NCI-H2196 treated with DMSO at 0.1 percent for 48 hours (cell line): Measurements from ENCODE around the gene CDK19.

Experiments used
- DNase-seq: peaks from one replicate; lab custom pipeline; 2025; ENCODE audit not compliant: unreplicated experiment; lab: John Stamatoyannopoulos, UW

The CDK19 gene

GRCh38 chr6:110664933-110665332, 150.3 kb downstream of the CDK19 start:
- DNase-seq = no peak

- DNase-seq = no peak
Observed at GRCh38 chr6:110662490-110663211, 152.6 kb downstream of the CDK19 start.

GRCh38 chr6:110661414-110661813, 153.9 kb downstream of the CDK19 start:
- no peak for DNase-seq

GRCh38 chr6:110660066-110660655, 155.1 kb downstream of the CDK19 start:
- DNase-seq = no peak

GRCh38 chr6:110658631-110659211, 156.5 kb downstream of the CDK19 start:
- DNase-seq = no peak

GRCh38 chr6:110656492-110656891, 158.8 kb downstream of the CDK19 start:
- peak; percentile 51 for DNase-seq

- no peak for DNase-seq
Observed at GRCh38 chr6:110655821-110656220, 159.4 kb downstream of the CDK19 start.

- no peak for DNase-seq
Observed at GRCh38 chr6:110654096-110654820, 161.0 kb downstream of the CDK19 start.

GRCh38 chr6:110653381-110653780, 161.9 kb downstream of the CDK19 start:
- DNase-seq = no peak

GRCh38 chr6:110652520-110652919, 162.7 kb downstream of the CDK19 start:
- no peak for DNase-seq

- DNase-seq = no peak
Observed at GRCh38 chr6:110650755-110651154, 164.5 kb downstream of the CDK19 start.

- DNase-seq = no peak
Observed at GRCh38 chr6:110649704-110650103, 165.6 kb downstream of the CDK19 start.

- DNase-seq = no peak
Observed at GRCh38 chr6:110646951-110647910, 168.0 kb downstream of the CDK19 start.

- no peak for DNase-seq
Observed at GRCh38 chr6:110646419-110646698, 168.9 kb downstream of the CDK19 start.

GRCh38 chr6:110645685-110646418, 169.4 kb downstream of the CDK19 start:
- DNase-seq = no peak

- no peak for DNase-seq
Observed at GRCh38 chr6:110643175-110643574, 172.1 kb downstream of the CDK19 start.

GRCh38 chr6:110642711-110643110, 172.6 kb downstream of the CDK19 start:
- DNase-seq = no peak

GRCh38 chr6:110636781-110637180, 178.5 kb downstream of the CDK19 start:
- DNase-seq = no peak

GRCh38 chr6:110635096-110635495, 180.2 kb downstream of the CDK19 start:
- no peak for DNase-seq

GRCh38 chr6:110633731-110634213, 181.5 kb downstream of the CDK19 start:
- DNase-seq = no peak
